Measurements from ENCODE around the gene TMA16. TPM values are rescaled to one million over a fixed set of nuclear protein-coding genes. Genes with fewer than 3 reads are reported as not detected.

The TMA16 gene
- polyA plus RNA-seq, 2 of the 4 experiments (the other 2 are of a cell fraction) = 28.5 to 36.1 TPM

GRCh38 chr4:163563592-163563991 lies 69.1 kb downstream of the TMA16 start:
- Histone ChIP-seq H3K27ac (no peak overlapping the region), H3K4me1 (no peaks in the 10 kb centered on the region), H3K9me3 (no peaks in the 10 kb centered on the region), H3K4me2 (no peak overlapping the region), H3K4me3 (no peak overlapping the region)
- no peak for TF ChIP-seq HES2 (IDR thresholded peaks at IDR 0.05)
- TF ChIP-seq CHD4 (IDR thresholded peaks at IDR 0.05; ENCODE audit: borderline replicate concordance) = no peak
- no peak for TF ChIP-seq HOXB5 (CRISPR knock-in tag; IDR thresholded peaks at IDR 0.05)
- no peak for TF ChIP-seq CHD2 (IDR thresholded peaks at IDR 0.05; ENCODE audit: low read length, partially characterized antibody)
- TF ChIP-seq CBX8 (IDR thresholded peaks at IDR 0.05) = no peak
- no peak for TF ChIP-seq EP300 (IDR thresholded peaks at IDR 0.05)
- TF ChIP-seq KDM1A (IDR thresholded peaks at IDR 0.05; ENCODE audit: low read depth) = no peak
- TF ChIP-seq PBX3 (IDR thresholded peaks at IDR 0.05) = no peak
- TF ChIP-seq POLR2AphosphoS2 (conservative IDR thresholded peaks at IDR 0.05; ENCODE audit: low read length) = no peak
- TF ChIP-seq MAX (IDR thresholded peaks at IDR 0.05) = no peak
- no peak for TF ChIP-seq JUN (IDR thresholded peaks at IDR 0.05)
- TF ChIP-seq FOSL2 (IDR thresholded peaks at IDR 0.05) = no peak
- TF ChIP-seq FOSL2 (CRISPR knock-in tag; IDR thresholded peaks at IDR 0.05) = no peak
- no peak for TF ChIP-seq RAD21 (conservative IDR thresholded peaks at IDR 0.05 in 1 of 2, IDR thresholded peaks at IDR 0.05 in 1 of 2)
- no peak for TF ChIP-seq E2F6 (IDR thresholded peaks at IDR 0.05; ENCODE audit: borderline replicate concordance, low read depth)
- TF ChIP-seq NPAS2 (CRISPR knock-in tag; IDR thresholded peaks at IDR 0.05; ENCODE audit: borderline replicate concordance) = no peak
- no peak for TF ChIP-seq ESRRA (IDR thresholded peaks at IDR 0.05; ENCODE audit: borderline replicate concordance, low read length)
- no peak for TF ChIP-seq FOSB (CRISPR knock-in tag; IDR thresholded peaks at IDR 0.05)
- TF ChIP-seq JUNB (IDR thresholded peaks at IDR 0.05) = no peak
- TF ChIP-seq NFE2L2 (conservative IDR thresholded peaks at IDR 0.05; ENCODE audit: low read length) = no peak
- no peak for TF ChIP-seq ZNF302 (CRISPR knock-in tag; IDR thresholded peaks at IDR 0.05)
- no peak for DNase-seq (ENCODE audit: low read depth in 1 of 2, low spot score in 1 of 2)
- 21% methylated on average over 6 of the region's 6 CpGs for WGBS (ENCODE audit: missing lambda C conversion rate)
- no peak for ATAC-seq
- ChIA-PET POLR2A (no interaction called here), CTCF (interaction anchor here (1.0 to 1.4 kb wide), 2 partner anchors 9 to 1168 kb away, joined by 3 to 4 read pairs; no protein-coding TSS in a partner anchor)
- no peak for FAIRE-seq

- Histone ChIP-seq H3K27ac (no peak overlapping the region), H3K9me3 (no peaks in the 10 kb centered on the region), H3K4me3 (no peak overlapping the region), H3K4me2 (no peak overlapping the region), H3K4me1 (no peaks in the 10 kb centered on the region)
- no peak for FAIRE-seq
- ChIA-PET POLR2A (no interaction called here), CTCF (interaction anchor here (1.4 kb wide), 1 partner anchor 1167 kb away, joined by 4 read pairs; no protein-coding TSS in a partner anchor)
- 34% methylated on average over 2 of the region's 2 CpGs for WGBS (ENCODE audit: missing lambda C conversion rate)
- no peak for ATAC-seq
- no peak for DNase-seq (ENCODE audit: low read depth in 1 of 2, low spot score in 1 of 2)
- TF ChIP-seq POLR2AphosphoS2 (conservative IDR thresholded peaks at IDR 0.05; ENCODE audit: low read length) (no peak), EHMT2 (IDR thresholded peaks at IDR 0.05; ENCODE audit: low read depth) (no peak), HOXA7 (CRISPR knock-in tag; IDR thresholded peaks at IDR 0.05) (no peak), MAFK (IDR thresholded peaks at IDR 0.05; ENCODE audit: partially characterized antibody) (no peak), RAD21 (conservative IDR thresholded peaks at IDR 0.05 in 1 of 2, IDR thresholded peaks at IDR 0.05 in 1 of 2) (no peak), TFCP2L1 (CRISPR knock-in tag; IDR thresholded peaks at IDR 0.05) (no peak)
These were observed 69.8 kb downstream of the TMA16 start for GRCh38 chr4:163564221-163564720.

Data from A549 (cell line).